ENCODE measurements around the gene CAMLG. TPM values are rescaled to one million over a fixed set of nuclear protein-coding genes. Genes with fewer than 3 reads are reported as not detected.
A peak's percentile ranks its signal among the peaks of the same experiment; 100 is the strongest.
"Not testable (repeated sequence)": the region's sequence is repeated elsewhere in the genome, so short reads cannot be mapped to it uniquely, and the experiment has no call there.

The CAMLG gene
- 30.5 and 39.4 TPM in 2 replicates for total RNA-seq (ENCODE audit: low replicate concordance)
- long read RNA-seq, transcript CAMLG-202 (3 exons, 895 nt): minor isoform, 7 of 99 reads
- long read RNA-seq, transcript CAMLG-201 (4 exons, 2,221 nt): major isoform, 81 of 99 reads
- long read RNA-seq, partial matches to known transcripts: 5 of 99 reads
- long read RNA-seq, other reads (novel, unspliced or antisense): 6 of 99 reads

GRCh38 chr5:134738133-134738962, at the start of gene CAMLG:
TSS of gene CAMLG (plus strand) at chr5:134738548. CDS start at chr5:134738621, 73 bp downstream.
- no peaks in the 10 kb centered on the region for H3K9me3 Mint-ChIP-seq
- no peaks in the 10 kb centered on the region for H3K36me3 Mint-ChIP-seq
- peaks cover 13% of the 10 kb centered on the region for H3K4me1 Mint-ChIP-seq (ENCODE audit: unreplicated experiment)
- peak within 1 kb of the TSS; percentile 96 for H3K27ac Mint-ChIP-seq
- peak; percentile 98 for DNase-seq (ENCODE audit: extremely low spot score, unreplicated experiment)
- no peaks in the 10 kb centered on the region for H3K27me3 Mint-ChIP-seq
- H3K4me3 Mint-ChIP-seq: peak within 1 kb of the TSS; percentile 99
- TF ChIP-seq CTCF (conservative IDR thresholded peaks at IDR 0.05): peak; percentile 88

- not testable (repeated sequence) for H3K4me1 Mint-ChIP-seq (ENCODE audit: unreplicated experiment); H3K27me3 Mint-ChIP-seq
These were observed 48.2 kb upstream of the CAMLG start for GRCh38 chr5:134690144-134690543.

GRCh38 chr5:134692722-134693121, 45.6 kb upstream of the CAMLG start:
- no peak for DNase-seq (ENCODE audit: extremely low spot score, unreplicated experiment)
- H3K4me1 Mint-ChIP-seq (ENCODE audit: unreplicated experiment): no peaks in the 10 kb centered on the region
- peaks cover 38% of the 10 kb centered on the region for H3K36me3 Mint-ChIP-seq
- no peak for TF ChIP-seq CTCF (conservative IDR thresholded peaks at IDR 0.05)
- no peak overlapping the region for H3K4me3 Mint-ChIP-seq
- H3K27ac Mint-ChIP-seq: no peak overlapping the region
- no peaks in the 10 kb centered on the region for H3K27me3 Mint-ChIP-seq
- no peaks in the 10 kb centered on the region for H3K9me3 Mint-ChIP-seq

More at GRCh38 chr5:134690144-134690543, 48.2 kb upstream of the CAMLG start:
- not testable (repeated sequence) for H3K9me3 Mint-ChIP-seq; DNase-seq (ENCODE audit: extremely low spot score, unreplicated experiment); H3K4me3 Mint-ChIP-seq
- peak overlapping the region; percentile 81 for H3K27ac Mint-ChIP-seq
- peaks cover 37% of the 10 kb centered on the region for H3K36me3 Mint-ChIP-seq

GRCh38 chr5:134708301-134708700, 30.0 kb upstream of the CAMLG start:
- Mint-ChIP-seq H3K9me3 (no peaks in the 10 kb centered on the region), H3K27ac (no peak overlapping the region), H3K4me3 (no peak overlapping the region), H3K36me3 (peaks cover 15% of the 10 kb centered on the region), H3K27me3 (no peaks in the 10 kb centered on the region), H3K4me1 (ENCODE audit: unreplicated experiment) (no peaks in the 10 kb centered on the region)
- DNase-seq (ENCODE audit: extremely low spot score, unreplicated experiment): no peak
- no peak for TF ChIP-seq CTCF (conservative IDR thresholded peaks at IDR 0.05)

GRCh38 chr5:134714120-134714519, 24.2 kb upstream of the CAMLG start:
- no peak for TF ChIP-seq CTCF (conservative IDR thresholded peaks at IDR 0.05)
- H3K4me3 Mint-ChIP-seq: no peak overlapping the region
- no peaks in the 10 kb centered on the region for H3K4me1 Mint-ChIP-seq (ENCODE audit: unreplicated experiment)
- no peak overlapping the region for H3K27ac Mint-ChIP-seq
- H3K36me3 Mint-ChIP-seq: peaks cover 28% of the 10 kb centered on the region
- DNase-seq (ENCODE audit: extremely low spot score, unreplicated experiment): no peak
- no peaks in the 10 kb centered on the region for H3K9me3 Mint-ChIP-seq
- H3K27me3 Mint-ChIP-seq: no peaks in the 10 kb centered on the region

GRCh38 chr5:134714541-134714940, 23.8 kb upstream of the CAMLG start:
- TF ChIP-seq CTCF (conservative IDR thresholded peaks at IDR 0.05): no peak
- H3K27me3 Mint-ChIP-seq: no peaks in the 10 kb centered on the region
- no peak overlapping the region for H3K4me3 Mint-ChIP-seq
- H3K9me3 Mint-ChIP-seq: no peaks in the 10 kb centered on the region
- H3K36me3 Mint-ChIP-seq: peaks cover 28% of the 10 kb centered on the region
- DNase-seq (ENCODE audit: extremely low spot score, unreplicated experiment): no peak
- no peaks in the 10 kb centered on the region for H3K4me1 Mint-ChIP-seq (ENCODE audit: unreplicated experiment)
- H3K27ac Mint-ChIP-seq: no peak overlapping the region

GRCh38 chr5:134715466-134715865, 22.9 kb upstream of the CAMLG start:
- H3K27me3 Mint-ChIP-seq, H3K4me3 Mint-ChIP-seq: not testable (repeated sequence)

More at GRCh38 chr5:134715466-134715865, 22.9 kb upstream of the CAMLG start:
- H3K4me1 Mint-ChIP-seq (ENCODE audit: unreplicated experiment); H3K9me3 Mint-ChIP-seq; DNase-seq (ENCODE audit: extremely low spot score, unreplicated experiment); H3K27ac Mint-ChIP-seq: not testable (repeated sequence)
- H3K36me3 Mint-ChIP-seq: peaks cover 24% of the 10 kb centered on the region

Data from type B pancreatic cell (in vitro differentiated cells).